Measurements from ENCODE around the gene PPFIA1.
"Not testable (repeated sequence)": the region's sequence is repeated elsewhere in the genome, so short reads cannot be mapped to it uniquely, and the experiment has no call there.

The PPFIA1 gene

DNA sequence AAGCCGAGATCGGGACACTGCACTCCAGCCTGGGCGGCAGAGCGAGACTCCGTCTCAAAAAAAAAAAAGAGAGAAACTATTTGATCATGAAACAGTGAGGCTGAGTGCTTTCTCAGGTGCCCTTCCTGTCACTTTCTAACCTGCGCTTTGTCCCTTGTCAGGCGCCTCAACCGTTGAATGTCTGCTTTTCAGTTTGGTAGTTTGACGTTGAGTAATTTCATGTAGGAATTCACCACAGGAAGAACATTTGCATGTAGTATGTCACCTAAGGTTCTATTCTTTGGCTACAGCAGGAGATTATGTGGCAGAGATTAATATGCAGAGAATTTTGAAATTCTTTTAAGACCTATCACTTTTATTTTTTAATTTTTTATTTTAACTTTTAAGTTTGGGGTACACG is 57.2 kb downstream of the PPFIA1 start:
- no peak for DNase-seq

DNA sequence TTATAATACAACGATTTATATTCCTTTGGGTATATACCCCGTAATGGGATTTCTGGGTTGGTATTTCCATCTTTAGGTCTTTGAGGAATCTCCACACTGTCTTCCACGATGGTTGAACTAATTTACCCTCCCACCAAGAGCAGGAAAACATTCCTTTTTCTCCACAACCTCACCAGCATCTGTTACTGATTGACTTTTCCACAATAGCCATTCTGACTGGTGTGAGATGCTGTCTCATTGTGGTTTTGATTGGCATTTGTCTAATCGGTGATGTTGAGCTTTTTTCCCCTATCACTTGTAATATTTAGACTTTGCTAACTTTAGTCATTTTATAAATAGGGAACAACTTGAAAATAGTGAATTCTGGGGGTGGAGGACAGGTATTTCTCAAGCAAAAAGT is 58.1 kb downstream of the PPFIA1 start:
- DNase-seq, result no peak

DNA sequence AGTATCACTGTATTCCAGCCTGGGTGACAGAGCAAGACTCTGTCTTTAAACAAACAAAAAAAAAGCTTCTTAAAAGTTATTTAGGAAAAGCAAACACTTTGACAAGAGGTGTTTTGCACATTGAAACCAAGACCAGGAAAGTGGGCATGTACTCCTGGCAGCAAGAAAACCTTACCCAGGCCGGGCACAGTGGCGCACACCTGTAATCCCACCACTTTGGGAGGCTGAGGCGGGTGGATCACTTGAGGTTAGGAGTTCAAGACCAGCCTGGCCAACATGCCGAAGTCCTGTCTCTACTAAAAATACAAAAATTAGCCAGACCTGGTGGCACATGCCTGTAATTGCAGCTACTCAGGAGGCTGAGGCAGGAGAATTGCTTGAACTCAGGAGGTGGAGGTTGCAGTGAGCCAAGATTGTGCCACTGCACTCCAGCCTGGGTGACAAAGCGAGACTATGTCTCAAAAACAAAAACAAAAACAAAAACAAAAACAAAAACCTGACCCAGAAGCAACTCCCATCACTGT is 60.9 kb downstream of the PPFIA1 start:
- not testable (repeated sequence) for DNase-seq

DNA sequence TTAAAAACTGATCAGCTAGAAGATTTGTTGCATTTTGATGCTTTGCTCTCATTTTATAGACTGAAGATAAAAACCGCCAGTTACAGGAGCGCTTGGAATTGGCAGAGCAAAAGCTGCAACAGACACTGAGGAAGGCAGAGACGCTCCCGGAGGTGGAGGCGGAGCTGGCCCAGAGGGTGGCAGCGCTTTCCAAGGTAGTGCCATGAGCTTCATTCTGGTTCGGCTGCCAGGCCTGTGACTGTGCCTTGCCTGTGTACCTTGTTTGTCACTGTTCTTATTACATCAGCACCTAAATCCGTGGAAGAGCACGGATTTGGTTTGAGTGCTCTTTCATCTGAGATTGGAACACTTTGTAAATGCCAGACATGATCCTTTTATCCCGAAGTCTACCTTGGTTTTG is 61.4 kb downstream of the PPFIA1 start:
- no peak for DNase-seq

DNA sequence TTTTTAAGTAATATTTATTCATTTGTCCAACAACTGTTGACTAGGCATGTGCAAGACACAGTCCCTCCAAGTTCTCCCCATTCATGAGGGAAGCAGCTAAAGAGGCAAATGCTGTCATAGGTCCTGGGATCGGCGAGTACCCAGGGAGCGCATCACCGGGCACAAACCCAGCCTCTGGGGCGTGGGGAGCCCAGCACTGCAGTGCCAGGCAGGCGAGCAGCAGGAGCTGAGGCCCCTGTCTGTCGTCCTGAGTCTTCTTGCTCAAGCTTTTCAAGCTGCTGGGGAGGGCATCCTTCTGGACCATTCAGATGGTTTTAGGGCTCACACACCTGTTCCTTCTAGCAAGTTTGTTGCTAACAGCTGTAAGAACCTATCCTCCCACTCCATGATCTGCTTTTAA is 62.1 kb downstream of the PPFIA1 start:
- no peak for DNase-seq

DNA sequence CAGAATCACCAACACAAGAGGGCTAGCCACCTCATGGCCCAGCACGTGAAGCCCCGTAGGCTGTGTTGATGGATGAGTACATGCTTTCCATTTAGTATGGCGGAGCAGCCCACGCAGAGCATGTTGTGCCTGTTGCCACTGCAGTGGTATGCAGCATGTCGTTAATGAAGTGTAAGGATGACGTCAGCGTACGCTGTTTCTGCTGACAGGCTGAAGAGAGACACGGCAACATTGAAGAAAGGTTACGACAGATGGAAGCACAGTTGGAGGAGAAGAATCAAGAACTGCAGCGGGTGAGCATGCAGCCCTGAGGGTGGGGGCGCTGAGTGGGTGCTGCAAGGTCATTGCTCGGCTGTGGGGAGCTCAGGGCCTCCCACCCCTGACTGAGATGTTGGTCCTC is 62.8 kb downstream of the PPFIA1 start:
- no peak for DNase-seq

DNA sequence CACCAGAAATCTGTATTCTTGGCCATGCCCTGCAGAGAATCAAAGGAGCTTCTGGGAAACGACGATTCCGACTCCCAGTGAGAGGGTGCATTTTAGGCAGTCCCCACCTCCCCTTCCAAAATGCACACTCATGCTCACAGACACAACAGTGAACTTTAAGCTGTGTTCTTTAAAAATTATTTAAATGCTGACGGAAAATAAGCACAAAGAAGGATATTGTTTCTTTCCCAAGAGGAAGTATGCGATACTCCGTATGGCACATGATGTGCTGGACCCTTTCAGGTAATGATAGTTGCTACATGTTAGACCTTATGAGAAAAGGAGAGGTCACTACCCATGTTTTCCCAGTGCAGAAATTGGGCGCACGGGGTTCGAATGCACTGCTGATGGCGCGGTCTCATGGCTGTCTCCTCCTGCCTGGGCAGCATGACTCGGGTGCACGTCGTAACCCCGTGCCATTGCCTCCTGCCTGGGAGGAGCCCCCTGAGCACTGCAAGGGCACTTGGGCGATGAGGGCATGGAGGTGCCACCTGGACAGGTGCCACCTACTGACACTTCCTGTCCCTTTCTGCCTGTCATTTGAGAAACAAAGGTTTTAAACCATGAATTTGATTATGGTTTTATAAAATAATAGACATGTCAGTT is 64.0 kb downstream of the PPFIA1 start:
- no peak for DNase-seq

DNA sequence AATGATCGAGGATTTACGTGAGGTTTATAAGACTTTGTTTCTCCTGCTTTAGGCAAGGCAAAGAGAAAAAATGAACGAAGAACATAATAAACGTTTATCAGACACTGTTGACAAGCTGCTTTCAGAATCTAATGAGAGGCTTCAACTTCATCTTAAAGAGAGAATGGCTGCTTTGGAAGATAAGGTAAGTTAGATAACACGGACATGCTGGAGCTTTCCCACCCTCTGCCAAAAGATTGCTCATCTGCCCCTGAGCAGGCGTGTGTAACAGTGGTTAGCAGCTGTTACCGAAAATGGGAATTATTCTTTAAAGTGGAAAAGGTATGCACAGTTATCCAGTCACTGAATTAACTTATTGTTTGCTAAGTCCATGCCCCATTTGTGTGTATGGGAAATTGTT is 65.0 kb downstream of the PPFIA1 start:
- DNase-seq, result no peak

DNA sequence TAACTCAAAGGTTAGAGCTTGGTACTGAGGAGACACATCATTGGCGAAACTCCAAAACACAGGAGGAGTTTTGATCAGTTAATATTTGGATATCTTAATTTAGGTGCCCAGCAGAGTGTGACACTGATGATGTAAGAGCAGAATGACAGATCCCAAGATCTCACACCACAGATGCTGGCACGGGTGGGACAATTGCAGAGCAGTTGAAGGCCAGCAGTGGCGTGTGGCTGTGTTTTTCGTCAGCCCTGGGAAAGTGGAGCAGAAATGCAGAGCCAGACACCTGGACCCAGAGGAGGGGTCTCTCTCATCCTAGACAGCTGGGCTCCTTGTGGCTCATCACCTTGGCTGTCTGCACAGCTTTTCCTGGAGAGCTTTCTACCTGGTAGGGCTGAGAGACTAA is 68.1 kb downstream of the PPFIA1 start:
- no peak for DNase-seq

DNA sequence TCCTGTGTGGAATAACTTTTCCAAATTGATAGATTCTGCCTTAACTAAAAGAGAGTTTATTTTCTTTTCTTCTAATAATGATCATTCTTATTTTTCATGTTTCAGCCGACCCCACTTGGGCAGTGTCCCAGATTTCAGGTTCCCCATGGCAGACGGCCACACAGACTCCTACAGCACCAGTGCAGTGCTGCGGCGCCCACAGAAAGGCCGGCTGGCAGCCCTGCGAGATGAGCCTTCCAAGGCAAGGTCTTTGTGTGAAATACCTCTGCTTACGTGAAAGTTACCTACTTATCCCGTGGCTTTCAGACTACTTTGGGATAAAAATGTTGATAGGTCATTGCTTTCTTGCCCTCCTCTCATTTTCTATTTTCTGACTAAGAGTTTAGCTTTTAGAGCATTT is 68.6 kb downstream of the PPFIA1 start:
- no peak for DNase-seq

DNA sequence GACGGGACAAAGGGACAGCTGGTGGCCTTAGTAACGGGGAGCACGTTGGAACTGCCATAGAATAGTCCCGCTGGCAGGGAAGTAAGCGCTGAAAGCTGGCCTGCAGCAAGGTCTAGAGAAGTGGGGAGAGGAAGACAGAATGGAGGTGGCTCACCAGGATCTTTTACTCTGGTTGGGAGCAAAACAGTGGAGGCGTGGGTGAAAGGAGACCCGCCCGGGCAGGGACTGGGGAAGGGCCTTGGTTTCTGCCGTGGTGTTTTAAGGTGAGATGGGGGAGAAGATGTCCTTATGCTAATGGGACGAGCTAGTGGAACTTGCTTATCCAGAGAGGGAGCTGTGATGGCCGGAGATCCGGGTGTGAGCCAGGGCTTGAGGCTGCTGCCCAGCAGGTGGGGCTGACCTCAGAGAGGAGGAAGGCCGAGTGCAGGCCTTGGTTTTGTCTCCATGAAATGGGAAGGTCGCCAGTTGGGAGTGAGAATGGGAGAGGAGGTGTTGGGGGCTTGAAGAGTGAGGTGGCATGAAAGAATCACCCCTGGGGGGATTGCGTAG is 71.5 kb downstream of the PPFIA1 start:
- no peak for DNase-seq

DNA sequence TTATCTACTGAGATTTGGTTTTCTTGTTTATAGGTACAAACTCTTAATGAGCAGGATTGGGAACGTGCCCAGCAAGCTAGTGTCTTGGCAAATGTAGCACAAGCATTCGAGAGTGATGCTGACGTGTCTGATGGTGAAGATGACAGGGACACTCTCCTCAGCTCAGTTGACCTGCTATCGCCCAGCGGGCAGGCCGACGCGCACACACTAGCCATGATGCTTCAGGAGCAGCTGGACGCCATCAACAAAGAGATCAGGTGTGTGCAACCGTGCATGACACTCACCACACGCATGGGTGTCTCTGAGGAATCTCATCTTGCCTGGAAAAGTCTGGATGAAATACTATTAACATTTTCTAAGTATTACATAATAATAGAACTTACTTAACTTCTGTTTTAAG is 73.1 kb downstream of the PPFIA1 start:
- peak; percentile 77 for DNase-seq

DNA sequence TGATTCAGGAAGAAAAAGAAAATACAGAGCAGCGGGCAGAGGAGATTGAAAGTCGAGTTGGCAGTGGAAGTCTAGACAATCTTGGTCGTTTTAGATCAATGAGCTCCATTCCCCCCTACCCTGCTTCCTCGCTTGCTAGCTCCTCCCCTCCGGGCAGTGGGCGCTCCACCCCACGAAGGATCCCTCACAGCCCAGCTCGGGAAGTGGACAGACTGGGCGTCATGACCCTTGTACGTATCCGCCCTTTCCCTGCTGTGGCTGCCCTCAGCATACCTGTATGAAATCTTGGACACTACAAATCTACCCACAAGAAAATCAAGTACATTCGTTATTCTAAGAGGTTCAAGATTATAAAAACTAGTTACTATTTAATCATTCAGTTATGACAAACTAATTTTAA is 77.7 kb downstream of the PPFIA1 start:
- DNase-seq, result no peak

DNA sequence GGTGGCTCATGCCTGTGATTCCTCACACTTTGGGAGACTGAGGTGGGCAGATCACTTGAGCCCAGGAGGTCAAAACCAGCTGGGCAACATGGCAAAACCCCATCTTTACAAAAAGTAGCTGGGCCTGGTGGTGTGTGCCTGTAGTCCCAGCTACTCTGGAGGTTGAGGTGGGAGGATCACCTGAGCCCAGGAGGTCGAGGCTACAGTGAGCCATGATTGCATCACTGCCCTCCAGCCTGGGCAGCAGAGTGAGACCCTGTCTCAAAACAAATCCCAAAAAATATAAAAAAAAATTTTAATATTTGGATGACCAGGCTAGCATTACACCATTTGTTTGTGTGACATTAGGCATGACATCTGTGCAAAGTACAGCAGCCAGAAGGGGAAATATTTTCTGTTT is 78.1 kb downstream of the PPFIA1 start:
- no peak for DNase-seq

DNA sequence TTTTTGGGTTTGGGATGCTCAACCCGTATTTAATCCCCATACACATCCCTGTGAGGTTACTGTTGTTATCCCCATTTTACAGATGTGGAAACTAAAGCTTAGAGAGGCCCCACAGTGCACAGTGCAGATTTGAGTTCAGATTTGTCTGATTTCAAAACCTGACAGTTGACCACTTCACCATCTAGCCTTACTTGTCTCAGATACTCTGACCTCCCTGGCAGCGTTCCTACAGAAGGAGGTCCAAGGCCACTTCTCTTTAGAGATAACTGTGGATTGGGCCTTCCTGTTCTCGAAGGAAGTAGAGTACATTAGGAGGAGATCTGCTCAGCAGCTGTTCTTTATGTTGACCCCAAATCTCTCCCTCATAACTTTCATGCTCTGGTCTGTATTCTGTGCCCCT is 81.2 kb downstream of the PPFIA1 start:
- DNase-seq, result no peak

DNA sequence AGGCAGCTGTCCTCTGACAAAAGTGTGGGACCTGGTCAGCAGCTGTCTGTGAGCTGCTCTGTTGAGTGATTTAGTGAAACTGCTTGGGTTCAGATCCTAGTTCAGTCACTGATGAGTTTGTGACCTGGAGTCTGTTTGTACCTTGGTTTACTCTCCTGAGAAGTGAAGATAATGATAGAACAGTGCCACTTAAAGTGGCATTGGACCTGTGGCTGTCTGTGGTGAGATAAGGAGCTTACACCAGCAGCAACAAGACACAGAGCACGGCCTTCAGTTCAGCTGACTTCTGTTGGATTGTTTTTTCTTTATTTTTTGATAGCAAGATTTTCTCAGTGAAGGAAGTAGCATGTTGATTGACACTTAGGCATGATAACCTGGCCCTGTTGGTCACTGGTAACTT is 81.6 kb downstream of the PPFIA1 start:
- no peak for DNase-seq

DNA sequence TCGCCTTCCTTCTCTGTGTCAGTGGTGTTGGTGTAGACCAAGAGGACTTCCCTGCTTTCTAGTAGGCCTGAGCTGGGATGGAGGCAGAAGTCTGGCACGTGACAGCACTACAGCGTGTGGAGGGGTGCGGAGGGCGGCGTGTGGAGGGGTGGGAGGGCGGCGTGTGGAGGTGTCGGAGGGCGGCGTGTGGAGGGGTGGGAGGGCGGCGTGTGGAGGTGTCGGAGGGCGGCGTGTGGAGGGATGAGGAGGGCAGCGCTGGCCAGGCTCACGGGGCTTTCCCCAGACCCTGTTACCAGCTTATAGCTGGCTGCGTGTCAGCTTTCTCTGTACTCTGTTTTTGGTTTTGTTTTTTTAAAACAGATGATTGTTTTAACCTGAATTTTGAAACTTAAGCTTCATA is 82.1 kb downstream of the PPFIA1 start:
- no peak for DNase-seq

DNA sequence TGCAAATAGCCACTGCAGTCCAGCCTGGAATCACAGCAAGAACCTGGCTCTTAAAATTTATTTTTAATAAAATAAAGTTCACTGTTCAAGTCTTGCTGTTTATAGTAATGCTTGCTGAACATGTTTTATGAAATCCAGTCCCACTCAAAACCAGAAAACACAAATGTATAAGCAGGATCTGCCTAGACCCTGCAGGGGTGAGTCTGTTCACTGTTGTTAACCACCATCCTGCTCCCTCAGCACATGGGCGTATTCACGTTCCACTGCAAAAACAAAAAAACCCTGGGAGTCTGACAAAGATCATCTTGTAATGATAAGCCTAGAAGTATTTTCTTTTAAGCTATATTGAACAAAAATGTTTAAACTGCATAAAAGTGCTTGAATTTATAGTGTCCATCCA is 82.8 kb downstream of the PPFIA1 start:
- DNase-seq, result no peak

DNA sequence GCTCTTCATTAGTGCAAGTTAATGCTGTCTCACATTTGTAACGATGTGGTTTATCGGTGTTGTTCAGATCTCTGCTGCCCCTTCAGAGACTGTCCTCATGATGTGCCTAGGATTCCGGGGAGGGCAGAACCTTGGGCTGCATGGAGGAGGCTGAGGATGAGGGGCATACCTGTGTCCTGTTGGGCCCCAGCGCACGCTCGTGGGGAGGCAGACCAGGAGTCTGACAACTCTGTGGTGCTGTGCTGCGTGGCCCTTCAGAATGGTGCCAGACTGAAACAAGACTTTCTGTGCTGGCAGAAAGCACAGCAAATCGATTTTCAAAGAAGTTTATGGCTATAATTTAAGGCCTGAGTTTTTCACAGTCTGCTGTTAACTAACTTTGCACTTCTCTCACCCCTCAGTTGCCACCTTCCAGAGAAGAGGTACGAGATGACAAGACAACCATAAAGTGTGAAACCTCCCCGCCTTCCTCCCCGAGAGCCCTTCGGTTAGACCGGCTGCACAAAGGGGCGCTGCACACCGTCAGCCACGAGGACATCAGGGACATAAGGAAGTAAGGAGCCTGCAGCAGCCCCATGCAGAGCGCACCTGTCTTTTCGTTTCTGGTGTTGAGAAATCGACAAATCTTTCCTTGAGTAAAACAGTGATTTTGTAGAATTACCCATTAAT is 83.5 kb downstream of the PPFIA1 start:
- DNase-seq, result no peak

DNA sequence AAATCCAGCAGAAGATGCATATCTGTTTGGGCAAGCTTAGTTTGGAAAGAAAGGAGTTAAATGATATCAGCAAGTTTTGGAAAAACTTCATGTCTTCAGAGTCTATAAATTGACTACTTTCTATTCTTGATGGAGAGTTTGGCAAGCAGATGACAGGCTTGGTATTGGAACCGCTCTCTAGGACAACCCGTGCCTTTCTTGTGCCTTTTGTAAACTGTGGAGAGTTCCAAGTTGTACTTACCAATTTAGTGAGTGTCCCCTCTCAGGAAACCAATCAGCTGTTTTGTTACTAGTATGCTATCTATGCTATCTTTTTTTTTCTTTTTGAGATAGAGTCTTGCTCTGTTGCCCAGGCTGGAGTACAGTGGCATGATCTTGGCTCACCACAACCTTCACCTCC is 84.1 kb downstream of the PPFIA1 start:
- DNase-seq, result no peak

DNA sequence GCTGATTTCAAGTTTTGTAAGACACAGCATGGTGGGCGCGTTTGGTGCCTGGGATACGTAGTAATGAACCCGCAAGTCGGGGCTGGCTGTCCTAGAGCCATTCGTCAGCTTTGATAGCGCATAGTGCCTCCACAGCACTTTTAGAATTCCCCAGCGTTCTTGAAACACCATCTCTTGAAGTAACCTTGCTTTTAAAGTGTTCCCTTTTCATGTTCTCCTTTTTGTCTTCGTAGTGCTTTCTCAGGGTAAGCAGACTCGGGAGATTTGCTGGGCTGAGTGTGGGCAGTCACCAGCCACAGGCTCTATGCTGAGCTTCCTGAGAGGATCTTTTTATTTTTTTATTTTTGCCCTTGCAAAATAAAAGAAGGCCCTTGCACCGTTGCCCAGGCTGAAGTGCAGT is 88.3 kb downstream of the PPFIA1 start:
- DNase-seq, result no peak

DNA sequence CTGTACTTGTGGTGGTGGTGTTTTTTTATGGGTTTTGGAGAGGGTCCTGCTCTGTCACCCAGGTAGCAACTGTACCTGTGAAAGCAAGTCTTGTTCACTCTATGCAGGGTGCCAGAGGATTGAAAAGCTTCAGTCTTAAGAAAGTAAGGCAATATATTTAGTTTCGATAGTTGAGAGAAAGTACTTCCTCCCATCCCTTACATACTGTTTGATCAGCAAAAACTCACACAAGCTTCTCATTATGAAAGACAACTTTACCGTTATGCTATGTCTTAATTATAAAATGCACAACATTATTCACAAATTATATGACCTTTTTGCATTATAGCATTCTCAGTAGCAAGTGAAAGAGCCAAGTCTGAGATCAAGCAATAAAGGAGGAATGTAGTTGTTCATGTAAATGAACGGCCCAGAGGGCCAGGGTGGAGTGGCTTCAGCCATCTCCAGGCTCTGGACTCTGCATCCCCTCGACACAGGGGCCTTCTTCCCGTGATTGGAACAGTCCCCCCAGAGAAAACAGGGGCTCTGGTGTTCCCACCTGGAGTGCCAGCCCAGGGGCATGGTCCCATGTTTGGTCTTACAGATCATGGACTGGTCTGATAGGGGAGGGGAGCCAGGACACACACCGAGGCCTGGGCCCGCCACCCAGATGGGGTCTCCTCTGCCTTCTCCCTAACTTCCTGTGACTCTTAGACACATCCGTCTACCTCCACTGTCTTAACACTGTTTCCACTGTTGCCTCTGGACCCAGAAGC is 89.1 kb downstream of the PPFIA1 start:
- DNase-seq, result no peak

DNA sequence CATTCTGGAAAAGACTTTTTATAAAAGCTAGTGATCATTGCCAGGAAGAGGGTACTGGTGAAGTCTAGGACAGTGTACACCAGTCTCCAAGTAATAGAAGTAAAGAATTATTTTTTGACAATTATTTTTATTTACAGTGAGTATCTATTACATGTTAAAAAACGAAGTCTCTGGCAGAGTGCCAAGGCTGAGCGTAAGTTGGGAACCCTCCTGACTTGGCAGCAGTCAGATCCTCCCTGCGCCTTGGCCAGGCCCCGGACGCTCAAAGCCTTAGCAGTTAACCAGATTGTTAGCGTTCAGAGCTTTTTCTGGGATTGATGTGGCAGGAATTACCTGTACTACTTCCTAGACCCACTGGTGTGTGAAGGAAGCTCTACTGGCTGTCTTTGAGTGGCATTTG is 89.7 kb downstream of the PPFIA1 start:
- DNase-seq, result peak; percentile 73

DNA sequence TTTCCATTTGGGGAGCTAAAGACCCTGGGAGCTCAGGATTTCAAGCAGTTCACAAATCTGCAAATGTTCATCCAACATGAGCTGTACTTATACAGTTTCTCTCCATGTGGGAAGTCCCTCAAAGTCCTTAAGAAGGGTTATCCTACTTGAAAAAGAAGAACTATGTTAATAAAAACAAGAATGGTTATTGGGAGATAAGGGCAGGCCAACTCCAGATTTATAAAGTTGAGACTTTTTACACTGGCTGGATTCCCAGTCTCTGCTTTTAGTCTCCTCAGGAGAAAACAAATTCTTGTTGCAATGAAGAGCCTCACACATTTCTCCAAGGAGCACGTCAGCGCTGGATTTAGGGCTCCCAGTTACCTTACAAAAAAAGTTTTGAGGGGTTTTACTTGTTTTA is 93.7 kb downstream of the PPFIA1 start:
- DNase-seq, result no peak
